ENCODE data around the gene LGALS3.

LGALS3 gene

DNA sequence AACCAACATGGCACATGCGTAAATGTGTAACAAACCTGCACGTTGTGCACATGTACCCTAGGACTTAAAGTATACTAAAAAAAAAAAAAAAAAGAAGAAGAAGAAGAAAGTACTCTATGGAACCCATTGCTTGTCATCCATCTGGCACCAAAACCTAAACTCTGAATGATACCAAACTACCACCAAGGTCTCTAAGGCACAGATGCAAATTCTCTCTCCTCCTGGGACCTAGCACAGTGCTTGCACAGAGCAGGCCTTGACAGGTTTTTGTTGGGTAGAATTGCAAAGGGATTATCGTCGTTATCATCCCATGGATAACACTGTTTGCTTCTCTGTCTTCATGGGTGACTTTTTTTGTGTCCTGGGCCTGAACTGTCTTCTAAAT, 13.2 kb upstream of the LGALS3 start:
- FAIRE-seq, result no peak

DNA sequence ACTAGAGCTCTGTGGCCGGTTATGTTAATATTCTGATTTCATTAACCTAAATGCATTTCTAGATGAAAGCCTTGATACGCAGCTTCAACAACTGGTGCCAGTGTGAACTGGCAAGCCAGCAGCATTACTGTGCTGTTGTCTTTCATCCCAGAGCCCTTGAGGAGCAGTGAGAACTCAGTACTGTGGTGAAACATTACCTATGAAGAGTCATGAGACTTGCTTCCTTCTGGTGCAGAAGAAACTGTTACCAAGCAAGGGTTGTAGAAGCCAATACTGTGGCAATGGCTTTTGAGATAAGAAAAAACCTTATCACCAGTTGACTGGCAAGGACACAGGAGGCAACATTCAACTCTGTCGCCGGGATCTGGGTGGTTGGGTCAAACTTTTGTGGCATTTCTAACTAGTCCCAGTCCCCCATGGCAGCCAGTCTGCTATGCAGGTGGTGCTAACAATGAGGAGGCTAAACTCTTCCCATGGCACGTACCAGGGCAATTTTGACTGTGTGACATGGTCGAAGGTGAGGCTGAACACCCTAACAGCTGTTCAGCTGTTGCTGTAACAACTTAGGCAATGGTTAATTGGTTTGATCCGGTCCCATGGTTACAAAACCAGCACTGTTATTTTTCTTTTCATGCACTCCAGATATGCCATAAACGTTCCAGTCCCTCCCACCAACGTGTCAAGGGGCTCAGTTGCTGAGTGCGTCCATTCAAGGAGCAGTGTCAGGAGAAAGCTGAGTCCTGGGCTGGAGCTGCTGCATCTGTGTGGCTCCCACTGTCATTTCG, 12.6 kb upstream of the LGALS3 start:
- FAIRE-seq, result no peak

DNA sequence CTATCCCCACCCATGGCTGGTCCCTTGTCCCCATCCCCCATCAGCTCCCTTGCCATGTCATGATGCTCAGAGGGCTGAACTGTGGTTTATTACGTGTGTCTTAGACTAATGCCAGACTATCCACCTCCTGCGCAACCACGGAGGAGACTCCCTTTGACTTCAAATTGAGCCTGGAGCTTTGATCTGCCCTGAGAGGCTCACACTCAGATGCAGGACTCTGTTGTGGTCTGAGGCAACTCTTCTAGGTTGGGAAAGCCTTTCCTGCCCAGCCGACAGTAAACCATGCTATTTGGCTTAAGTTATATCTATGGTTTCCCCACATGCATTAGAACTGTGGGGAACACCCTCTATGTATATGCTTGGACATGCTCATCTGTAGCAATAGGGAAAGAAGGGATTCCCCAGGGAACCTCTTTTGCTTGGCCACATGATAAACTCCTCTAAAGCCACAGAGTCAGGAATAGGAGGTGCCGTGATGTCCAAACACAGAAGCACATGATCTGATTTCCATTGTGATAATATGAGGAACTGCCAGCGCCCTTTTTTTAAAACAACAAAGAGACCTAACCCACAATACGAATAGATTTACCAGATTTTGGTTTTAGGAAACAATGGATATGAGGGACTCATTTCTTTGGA, 11.1 kb upstream of the LGALS3 start:
- FAIRE-seq, result no peak

DNA sequence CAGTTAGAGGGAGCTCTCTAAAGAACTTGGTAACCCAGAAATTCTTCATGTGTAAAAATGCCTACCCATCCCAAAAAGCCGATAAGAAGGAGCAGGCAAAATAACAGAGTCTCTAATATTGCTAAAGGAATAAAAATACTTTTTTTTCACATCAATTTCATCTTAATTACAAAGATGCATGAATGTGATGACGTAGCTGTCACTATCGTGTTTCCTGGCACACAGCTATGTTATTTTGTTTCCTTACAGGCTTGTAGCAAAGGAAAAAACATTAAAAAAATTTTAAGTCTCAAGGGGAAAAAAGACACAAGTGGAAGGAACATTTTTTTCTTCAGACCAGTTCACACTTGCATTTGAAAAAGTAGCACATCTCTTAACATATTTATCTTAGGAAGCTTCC, 10.3 kb upstream of the LGALS3 start:
- no peak for FAIRE-seq

DNA sequence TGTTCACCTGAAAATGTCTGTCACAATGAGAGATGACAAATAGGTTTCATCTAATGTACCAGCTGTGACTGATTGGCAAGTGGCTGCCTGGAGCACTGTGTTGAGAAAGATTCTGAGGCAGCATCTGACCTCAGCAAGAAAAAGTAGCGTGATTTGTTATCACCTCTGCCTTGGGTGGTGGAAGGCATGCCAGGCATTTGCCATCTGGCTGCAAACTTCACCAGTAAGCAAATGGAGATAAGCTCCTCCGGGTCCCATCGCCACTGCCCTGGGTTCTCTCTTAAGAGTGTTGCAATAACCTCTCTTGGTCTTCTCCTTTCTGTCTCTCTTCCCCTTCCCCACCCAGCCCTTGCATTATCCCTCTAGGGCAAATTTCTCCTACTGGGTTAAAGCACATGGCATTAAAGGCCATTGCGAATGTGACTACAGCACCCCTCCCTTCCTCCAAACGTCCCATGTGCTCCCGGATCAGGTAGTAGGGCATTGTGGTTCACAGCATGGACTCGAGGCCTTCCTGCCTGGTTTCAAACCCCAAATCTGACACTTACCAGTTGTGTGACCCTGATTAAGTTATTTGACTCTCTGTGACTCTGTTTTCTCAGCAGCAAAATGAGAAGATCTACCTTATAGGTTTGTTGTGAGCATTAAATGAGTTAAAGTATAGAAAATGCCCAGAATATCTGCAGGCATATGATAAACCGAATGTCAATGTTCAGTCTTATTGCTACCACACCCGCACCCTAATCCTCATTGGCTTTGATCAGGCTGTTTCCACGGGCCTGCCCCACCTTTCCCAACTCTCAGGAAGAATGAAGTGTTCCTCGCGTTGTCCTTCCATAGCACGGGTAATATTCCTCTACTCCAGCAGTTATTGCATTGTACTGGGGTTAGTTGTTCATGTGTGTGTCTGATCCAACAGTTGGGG, 8.2 kb upstream of the LGALS3 start:
- FAIRE-seq, result no peak

DNA sequence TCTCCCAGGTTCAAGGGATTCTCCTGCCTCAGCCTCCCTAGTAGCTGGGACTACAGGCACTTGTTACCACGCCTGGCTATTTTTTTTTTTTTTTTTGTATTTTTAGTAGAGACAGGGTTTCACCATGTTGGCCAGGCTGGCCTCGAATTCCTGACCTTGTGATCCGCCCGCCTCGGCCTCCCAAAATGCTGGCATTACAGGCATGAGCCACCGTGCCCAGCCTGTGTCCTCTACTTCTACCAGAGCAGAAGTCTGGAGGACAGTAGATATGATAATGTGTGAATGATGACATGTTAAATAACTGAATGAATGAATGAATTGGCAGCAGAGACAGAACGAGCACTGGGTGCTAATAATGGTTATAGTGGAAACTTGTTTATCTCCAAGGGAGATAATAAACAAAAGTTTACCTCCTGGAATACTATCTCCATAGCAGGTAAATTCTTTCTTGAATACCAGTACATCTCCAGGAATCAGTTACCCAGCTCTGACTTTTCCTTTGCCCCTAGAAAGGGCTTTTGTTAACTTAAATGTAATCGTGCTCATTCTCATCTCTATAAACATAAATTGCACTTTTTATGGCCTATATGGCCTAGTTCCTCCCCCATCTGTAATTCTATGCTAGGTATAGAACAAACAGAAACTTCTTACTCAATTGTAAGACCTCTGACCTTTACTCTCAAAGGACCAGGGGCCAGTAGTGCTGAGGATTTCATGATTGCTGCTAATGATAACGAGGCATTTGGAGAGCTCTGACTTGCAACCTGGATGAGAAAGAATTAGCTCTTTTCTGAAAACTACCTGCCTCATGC, 7.2 kb upstream of the LGALS3 start:
- FAIRE-seq, result no peak

DNA sequence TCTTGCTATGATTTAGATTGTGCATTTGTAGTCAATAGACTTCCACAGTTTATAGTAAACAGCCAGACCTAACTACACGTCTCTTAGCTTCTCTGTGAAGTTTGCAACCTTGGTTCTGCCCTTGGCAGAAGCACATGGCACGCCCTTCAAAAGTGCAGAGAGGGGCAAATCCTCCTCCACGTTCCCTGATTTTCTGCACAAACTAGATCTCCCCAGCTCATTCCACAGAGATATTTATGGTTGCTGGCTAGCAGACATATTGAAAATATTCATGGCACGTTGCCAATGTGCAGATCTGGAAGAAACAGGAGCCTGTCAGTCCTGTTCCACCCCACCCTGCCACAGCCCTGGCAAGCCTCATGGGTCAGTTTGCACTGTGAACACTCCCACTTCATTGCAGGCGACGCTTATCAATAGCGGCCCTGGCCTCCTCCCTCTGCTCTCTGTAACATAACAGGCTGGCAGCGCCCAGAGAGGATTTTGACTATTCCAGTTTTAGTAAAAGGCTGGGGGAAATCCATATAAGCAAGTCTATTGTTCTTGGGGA, 6.5 kb upstream of the LGALS3 start:
- no peak for FAIRE-seq

DNA sequence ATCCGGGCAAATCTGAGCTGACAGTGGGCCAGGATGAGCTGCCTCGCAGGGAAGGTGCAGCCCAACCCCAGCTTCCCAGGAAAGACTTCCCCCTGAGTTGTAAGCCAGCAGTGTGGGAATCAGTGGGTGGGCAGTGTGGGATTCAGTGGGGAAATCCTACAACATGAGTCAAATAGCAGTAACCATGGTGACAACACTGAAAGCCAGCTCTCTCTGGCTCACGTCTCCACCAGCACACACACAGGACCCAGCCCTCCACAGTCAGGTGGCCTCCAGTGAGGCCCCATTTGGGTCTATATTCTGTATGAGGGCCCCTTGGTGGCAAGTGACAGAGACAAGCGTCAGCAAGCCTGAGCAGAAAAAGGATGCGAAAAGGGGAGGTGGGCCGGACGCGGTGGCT, 6.0 kb upstream of the LGALS3 start:
- no peak for FAIRE-seq

DNA sequence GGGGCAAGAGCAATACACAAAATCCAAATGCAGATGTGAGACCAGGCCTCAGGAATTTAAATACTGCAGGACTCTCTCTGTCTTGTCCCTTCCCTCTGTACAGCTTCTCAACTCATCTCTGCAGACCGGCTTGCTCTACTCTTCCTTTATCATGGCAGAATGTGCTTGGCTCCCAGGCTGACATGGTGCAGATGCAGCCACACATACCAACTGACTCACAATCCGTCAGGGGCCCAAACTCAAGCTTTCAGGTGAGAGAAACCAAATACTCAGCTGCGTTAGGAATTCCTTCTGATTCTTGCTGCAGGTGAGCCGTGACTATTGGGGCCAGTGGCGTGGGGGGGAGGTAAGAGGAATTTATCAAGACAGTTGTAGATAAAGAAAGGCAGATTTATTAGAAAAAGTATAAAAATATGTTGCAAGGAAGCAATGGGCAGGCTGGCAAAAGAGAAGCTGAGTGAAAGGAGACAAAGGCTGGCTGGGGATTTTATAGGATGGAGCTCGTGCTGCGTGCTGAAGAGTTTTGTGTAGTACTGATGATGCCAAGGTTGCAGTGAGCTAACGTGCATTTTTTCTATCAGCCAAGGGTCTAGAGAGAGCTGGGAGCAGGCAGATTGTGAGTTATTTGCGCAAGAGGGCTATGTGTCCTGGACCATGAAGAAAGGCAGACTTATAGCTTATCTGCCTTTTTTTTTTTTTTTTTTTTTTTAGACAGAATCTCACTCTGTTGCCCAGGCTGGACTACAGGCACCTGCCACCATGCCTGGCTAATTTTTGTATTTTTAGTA, 5.0 kb upstream of the LGALS3 start:
- no peak for FAIRE-seq

DNA sequence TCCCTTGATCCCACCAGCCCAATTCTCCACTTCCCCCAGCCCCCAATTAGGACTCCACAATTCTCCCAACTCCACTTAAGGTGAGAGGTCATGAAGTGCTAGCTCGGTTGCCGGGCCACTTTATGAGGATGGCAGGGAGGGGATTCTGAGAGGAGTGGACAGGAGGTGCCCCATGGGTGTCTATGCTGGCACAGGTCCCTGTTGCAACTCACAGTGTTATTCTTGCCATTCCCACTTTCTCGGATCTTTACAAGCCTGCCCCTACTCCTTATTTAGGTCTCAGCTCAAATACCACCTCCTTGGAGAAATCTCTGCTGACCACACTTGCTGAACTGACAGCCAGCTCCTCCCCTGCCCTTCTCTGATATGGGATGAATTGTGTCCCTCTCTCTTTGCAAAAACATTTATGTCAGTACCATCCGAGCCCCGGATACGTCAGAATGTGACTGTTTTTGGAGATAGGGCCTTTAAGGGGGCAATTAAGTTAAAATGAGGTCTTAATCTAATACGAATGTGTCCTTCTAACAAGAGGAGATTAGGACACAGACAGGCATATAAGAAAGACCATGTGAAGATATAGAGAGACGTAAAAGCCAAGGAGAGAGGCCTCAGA, 4.2 kb upstream of the LGALS3 start:
- FAIRE-seq, result no peak

DNA sequence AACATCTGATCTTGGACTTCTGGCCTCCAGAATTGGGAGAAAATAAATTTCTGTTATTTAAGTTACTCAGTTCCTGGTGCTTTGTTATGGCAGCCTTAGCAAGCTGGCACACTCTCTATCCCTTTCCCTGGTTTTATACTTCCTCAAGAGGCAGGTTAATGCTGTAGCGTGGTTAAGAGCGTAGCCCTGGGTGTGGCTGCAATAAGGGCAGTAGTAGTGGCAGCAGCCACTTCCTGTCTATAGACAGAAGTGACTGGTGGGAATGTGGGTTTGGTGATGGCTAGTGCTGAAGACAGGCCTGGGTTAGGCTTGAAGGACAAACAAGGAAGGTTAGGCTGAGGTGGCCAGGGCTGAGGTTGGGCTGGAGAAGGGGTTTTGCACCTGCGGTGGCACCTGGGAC, 3.6 kb upstream of the LGALS3 start:
- FAIRE-seq, result no peak

DNA sequence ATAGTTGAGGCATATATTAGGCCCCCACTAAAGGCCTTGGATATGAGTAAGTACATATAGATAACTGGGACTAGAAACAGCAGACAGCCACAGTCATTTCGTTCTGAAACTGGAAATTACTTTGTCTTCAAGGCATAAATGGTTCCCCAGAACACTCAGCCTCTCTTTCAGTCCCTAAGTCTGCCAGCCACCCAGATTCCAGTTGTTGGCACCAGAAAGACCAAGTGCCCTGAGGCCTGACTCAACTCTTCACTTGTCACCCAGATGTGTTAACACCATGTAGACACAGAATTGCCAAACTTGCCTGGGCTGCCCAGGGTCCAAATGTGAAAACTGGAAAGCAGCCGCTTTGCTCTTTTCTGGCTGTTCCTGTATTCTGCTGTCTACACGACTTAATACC, 3.0 kb upstream of the LGALS3 start:
- FAIRE-seq, result no peak

DNA sequence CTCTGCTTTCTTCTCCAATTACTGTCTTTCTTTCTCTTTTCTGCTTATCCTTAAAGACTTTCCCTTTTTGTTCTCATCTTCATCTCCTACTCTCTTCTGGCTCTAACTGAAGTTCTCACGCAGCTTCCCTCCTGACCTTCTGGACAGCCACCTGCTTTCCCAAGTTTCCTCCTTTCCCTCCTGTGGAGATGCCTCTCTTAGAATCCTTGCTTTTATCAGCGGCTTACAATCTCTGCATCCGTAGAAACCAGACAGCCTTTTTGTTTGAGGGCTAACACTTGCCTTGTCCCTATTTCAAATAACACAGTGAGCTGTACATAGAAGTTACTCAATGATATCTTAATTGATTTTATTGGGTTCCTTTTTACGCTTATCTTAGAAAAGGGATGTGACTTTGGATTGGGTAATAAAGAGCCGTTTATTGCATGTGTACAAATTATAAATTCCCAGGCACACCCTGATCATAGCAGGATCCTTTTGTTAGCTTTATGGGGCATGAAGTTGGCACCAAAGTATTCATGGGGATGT, 2.1 kb upstream of the LGALS3 start:
- no peak for FAIRE-seq

DNA sequence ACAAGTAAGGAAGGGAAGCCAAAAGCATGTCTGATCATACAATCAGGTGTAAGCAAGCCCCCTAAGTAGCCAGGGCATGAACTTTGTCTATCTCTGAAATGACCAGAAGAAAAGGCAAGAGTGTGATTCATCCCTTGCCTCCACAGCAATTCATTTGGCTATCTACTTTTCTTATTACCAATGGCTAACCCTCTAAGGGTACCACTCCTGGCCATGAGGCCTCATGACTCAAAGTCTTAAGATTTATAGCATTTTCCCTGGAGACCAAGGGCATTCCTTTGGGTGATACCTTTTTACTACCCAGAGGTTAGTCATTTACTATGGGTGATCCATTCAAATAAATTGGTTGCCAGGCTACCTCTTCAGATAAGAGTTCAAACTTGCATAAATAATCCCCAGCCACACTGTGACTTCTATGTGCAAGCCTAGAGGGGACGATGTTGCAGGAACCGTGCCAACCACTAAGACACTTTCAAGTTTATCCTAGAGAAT, 1.5 kb upstream of the LGALS3 start:
- no peak for FAIRE-seq

DNA sequence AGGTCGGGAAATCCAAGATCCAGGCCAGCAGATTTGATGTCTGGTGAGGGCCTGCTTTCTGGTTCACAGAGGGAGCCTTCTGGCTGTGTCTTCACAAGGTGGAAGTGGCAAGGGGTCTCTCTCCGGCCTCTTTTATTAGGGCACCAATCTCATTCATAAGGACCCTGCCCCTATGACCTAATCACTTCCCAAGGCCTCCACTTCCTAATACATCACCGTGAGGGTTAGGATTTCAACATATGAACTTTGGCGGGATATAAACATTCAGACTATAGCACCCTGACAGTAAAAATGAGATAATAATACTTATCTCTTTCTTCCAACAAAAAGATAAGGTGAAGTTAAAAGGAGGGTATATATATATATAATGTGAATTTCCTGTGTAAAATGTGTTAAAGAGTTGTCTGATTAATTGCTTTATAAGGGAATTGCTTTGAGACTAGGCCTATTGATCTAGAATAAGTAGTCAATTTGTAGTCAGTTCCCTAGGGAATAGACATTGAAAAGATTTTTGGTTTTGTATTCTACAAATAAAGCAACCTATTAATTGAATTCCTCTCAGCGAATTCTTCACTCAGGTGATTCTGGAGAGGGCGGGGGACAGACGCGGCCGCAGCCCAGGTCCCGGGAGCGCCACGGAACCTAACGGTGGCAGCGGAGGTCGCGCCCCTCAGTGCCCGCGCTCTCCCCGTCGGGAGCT, 516 bp upstream of the LGALS3 start:
- FAIRE-seq, result no peak

DNA sequence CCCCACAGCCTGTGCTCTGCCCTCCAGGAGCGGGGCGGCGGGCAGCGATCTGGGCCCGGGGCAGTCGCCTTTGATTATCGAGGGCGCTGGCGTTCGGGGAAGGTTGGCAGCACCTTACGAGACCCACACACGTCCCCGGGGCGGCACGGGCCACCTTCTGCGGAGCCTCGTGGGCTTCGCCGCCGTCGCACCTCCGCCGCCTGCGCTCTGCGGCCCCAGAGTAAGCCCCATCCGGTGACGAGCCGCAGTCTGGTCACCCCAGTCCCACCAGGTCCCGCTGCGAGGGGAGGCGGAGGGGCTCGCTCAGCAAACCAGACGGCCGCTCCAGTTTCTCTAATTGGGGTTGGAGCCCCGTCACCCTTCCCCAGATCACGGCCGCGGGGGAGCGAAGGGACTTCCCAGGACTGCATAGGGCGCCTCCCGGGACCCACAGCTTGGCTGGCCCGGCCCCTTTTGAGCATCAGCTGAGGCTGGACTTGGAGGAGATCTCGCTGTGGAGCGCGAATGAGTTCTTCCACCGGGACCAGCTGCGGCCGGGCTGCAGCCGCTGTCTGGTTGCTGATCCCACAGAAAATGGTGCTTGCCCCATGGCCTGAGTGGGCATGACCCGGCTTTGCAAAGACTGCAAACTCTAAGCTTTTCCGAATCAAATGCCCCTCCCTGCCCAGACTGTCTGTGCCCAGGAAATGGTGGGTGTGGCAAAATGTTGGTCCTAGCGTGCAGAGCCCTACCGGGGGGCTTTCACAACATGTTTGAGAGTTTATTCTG, 560 bp downstream of the LGALS3 start:
- no peak for FAIRE-seq

DNA sequence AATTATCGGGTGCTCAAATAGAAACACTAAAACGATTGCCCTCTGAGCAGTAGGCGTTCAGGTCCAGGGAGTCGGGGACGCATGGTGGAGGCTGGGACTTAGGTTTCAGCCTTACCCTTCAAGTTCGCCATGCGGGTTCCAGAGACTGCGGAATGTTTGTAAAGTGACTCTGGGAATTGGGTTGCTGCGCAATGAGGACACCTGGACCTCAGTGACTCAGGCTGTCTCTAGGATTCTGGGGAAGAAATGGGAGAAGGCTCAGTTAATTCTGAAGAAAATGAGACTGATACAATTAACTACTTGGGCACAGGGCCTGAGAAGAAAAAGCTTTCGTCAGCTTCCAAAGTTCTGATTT, 1.1 kb downstream of the LGALS3 start:
- no peak for FAIRE-seq

DNA sequence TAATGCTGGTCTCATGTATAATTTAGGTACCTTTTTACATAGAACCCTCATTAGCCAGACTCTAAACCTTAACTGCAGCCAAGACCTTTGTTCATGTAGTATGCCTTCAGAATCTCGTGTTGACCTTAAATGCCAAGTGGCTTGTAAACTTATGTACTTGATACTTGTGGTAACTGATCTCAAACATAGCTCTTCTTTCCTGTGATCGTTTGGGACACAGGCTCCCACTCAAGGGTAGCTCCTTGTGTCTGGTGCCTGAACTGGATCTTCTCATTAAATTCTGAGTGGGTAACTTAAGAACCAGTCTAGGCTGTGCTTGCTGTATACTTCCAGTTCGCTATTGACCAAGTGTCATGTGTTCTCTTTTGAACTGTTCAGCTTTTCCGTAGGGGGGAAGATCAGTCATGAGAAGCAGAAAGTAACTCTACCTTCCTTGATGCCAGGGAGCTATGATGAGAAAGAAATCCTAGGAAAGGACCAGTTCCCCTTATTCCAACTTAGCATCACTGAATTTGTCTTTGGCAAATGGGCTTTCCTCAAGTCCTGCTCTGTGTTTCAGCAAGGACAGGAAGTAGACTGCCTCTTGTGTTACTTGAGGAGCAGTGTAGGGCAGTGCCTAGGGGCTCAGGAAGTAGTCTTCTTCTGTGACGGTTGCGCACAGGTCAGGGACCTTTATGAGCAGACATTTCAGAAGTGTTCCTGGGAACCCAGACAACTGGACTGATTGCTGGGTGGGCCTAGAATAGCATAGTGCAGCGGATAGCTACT, 2.5 kb downstream of the LGALS3 start:
- no peak for FAIRE-seq

DNA sequence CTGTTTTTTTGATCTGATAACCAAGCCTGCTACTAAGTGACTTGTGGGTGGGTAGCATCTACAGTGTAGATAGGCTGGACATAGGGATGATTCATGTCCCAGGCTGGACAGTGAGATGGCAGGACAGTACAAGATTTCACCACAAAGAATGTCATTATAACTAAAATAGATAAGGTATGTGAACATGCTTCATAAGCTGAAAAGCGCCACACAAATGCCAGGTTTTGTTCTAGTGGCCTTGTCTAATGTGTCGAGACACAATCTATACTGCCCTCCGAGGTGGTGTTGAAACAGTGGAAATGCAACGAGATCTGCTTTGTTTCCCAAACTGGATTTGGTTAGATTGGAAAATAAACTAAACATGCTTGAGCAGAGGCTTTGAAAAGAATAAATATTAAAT, 4.4 kb downstream of the LGALS3 start:
- peak; percentile 52 for FAIRE-seq

Measured in TTC549 (cell line).